Tibial artery (tissue), 4 donors: ENCODE data around the gene CERT1.

Experiments used
- DNase-seq, 2 donors: peaks; one replicate each; pipeline ENCODE4 v3.0.0-alpha.2; 2019
- H3K27ac ChIP-seq, 2 donors: fragments of 200-600 bp; sonication (generic) in 1 of 2; 1 replicate in 1 of 2; 2 replicates in 1 of 2; pipeline ENCODE4 v1.5.1; 2018 to 2019; ENCODE audit warnings: mild to moderate bottlenecking in 1 of 2
- H3K27me3 ChIP-seq, 2 donors: fragments of 200-600 bp; sonication (generic) in 1 of 2; one replicate each; pipeline versions ENCODE4 v1.5.1 to v1.6.0; 2016 to 2019
- H3K36me3 ChIP-seq, 3 donors: fragments of 200-600 bp; sonication (generic) in 2 of 3; one replicate each; pipeline ENCODE4 v1.5.1; 2016 to 2019; ENCODE audit warnings: mild to moderate bottlenecking in 2 of 3
- H3K4me1 ChIP-seq, 4 donors: fragments of 200-600 bp; sonication (generic) in 2 of 4; 1 replicate in 3 of 4; 2 replicates in 1 of 4; pipeline ENCODE4 v1.5.1; 2016 to 2019
- H3K4me3 ChIP-seq, 2 donors: fragments of 200-600 bp; sonication (generic) in 1 of 2; 1 replicate in 1 of 2; 2 replicates in 1 of 2; pipeline ENCODE4 v1.5.1; 2018 to 2019; ENCODE audit warnings: mild to moderate bottlenecking in 2 of 2
- H3K9me3 ChIP-seq, 3 donors: fragments of 200-600 bp; sonication (generic) in 1 of 3; one replicate each; pipeline ENCODE4 v1.5.1; 2016 to 2019
- CTCF ChIP-seq, 2 experiments: fragments of 200-600 bp in 1 of 2; fragments of 450-650 bp in 1 of 2; IDR thresholded peaks; one replicate each; pipeline ENCODE4 v1.5.1; 2017 to 2019; ENCODE audit warnings: antibody characterized with exemption in 2 of 2, mild to moderate bottlenecking in 1 of 2, moderate library complexity in 1 of 2
- intact Hi-C: fragments of 100-400 bp; cut with DNase I; formaldehyde crosslinking; loops from one replicate; pipeline ENCODE4 v1.15.0; 2023; ENCODE audit warnings: low total_unique reads

CERT1 gene

GRCh38 chr5:75395277-75395676 is 116.2 kb downstream of the CERT1 start:
- TF ChIP-seq CTCF (IDR thresholded peaks at IDR 0.05), result no peak
- H3K36me3 ChIP-seq, result peaks cover 11 to 32% (median 18%) of the 10 kb centered on the region in 3 donors

GRCh38 chr5:75389430-75389829 is 122.0 kb downstream of the CERT1 start:
- H3K27me3 ChIP-seq, result no peaks in the 10 kb centered on the region
- no peaks in the 10 kb centered on the region for H3K4me1 ChIP-seq
- H3K36me3 ChIP-seq, result peaks cover 11 to 50% (median 27%) of the 10 kb centered on the region in 3 donors
- no peak for TF ChIP-seq CTCF (IDR thresholded peaks at IDR 0.05)
- no peak overlapping the region for H3K4me3 ChIP-seq
- intact Hi-C loops, result no loop called here
- H3K9me3 ChIP-seq, result no peaks in the 10 kb centered on the region
- no peak for DNase-seq
- H3K27ac ChIP-seq, result no peak overlapping the region

More at GRCh38 chr5:75395277-75395676, 116.2 kb downstream of the CERT1 start:
- Histone ChIP-seq H3K27ac (no peak overlapping the region), H3K4me3 (no peak overlapping the region), H3K27me3 (no peaks in the 10 kb centered on the region), H3K4me1 (no peaks in the 10 kb centered on the region), H3K9me3 (no peaks in the 10 kb centered on the region)
- intact Hi-C loops, result no loop called here
- DNase-seq, result no peak

- Histone ChIP-seq H3K4me3 (no peak overlapping the region), H3K4me1 (no peaks in the 10 kb centered on the region), H3K27ac (no peak overlapping the region), H3K27me3 (no peaks in the 10 kb centered on the region), H3K36me3 (peaks cover 11 to 52% (median 33%) of the 10 kb centered on the region in 3 donors), H3K9me3 (no peaks in the 10 kb centered on the region)
- no peak for DNase-seq
- no peak for TF ChIP-seq CTCF (IDR thresholded peaks at IDR 0.05)
- intact Hi-C loops, result no loop called here
Measured at GRCh38 chr5:75387806-75388205, 123.6 kb downstream of the CERT1 start.

GRCh38 chr5:75384218-75384617 is 127.2 kb downstream of the CERT1 start:
- Histone ChIP-seq H3K27me3 (no peaks in the 10 kb centered on the region), H3K9me3 (no peaks in the 10 kb centered on the region), H3K4me1 (no peaks in the 10 kb centered on the region), H3K36me3 (peaks cover 39 to 75% (median 59%) of the 10 kb centered on the region in 3 donors), H3K27ac (no peak overlapping the region), H3K4me3 (no peak overlapping the region)
- DNase-seq, result no peak
- intact Hi-C loops, result no loop called here
- TF ChIP-seq CTCF (IDR thresholded peaks at IDR 0.05), result no peak

GRCh38 chr5:75381456-75381855 is 130.0 kb downstream of the CERT1 start:
- intact Hi-C loops, result no loop called here
- no peaks in the 10 kb centered on the region for H3K9me3 ChIP-seq
- no peak for TF ChIP-seq CTCF (IDR thresholded peaks at IDR 0.05)
- no peaks in the 10 kb centered on the region for H3K4me1 ChIP-seq
- no peak for DNase-seq
- peaks cover 39 to 76% (median 63%) of the 10 kb centered on the region in 3 donors for H3K36me3 ChIP-seq
- H3K27ac ChIP-seq, result no peak overlapping the region
- H3K4me3 ChIP-seq, result no peak overlapping the region
- no peaks in the 10 kb centered on the region for H3K27me3 ChIP-seq

- Histone ChIP-seq H3K27me3 (no peaks in the 10 kb centered on the region), H3K36me3 (peaks cover 33 to 71% (median 58%) of the 10 kb centered on the region in 3 donors), H3K4me1 (no peaks in the 10 kb centered on the region), H3K27ac (no peak overlapping the region), H3K4me3 (no peak overlapping the region), H3K9me3 (no peaks in the 10 kb centered on the region)
- intact Hi-C loops, result no loop called here
- no peak for DNase-seq
- TF ChIP-seq CTCF (IDR thresholded peaks at IDR 0.05), result no peak
Measured at GRCh38 chr5:75380099-75380498, 131.3 kb downstream of the CERT1 start.
